ENCODE results near the gene PPP1R14D.

DNA sequence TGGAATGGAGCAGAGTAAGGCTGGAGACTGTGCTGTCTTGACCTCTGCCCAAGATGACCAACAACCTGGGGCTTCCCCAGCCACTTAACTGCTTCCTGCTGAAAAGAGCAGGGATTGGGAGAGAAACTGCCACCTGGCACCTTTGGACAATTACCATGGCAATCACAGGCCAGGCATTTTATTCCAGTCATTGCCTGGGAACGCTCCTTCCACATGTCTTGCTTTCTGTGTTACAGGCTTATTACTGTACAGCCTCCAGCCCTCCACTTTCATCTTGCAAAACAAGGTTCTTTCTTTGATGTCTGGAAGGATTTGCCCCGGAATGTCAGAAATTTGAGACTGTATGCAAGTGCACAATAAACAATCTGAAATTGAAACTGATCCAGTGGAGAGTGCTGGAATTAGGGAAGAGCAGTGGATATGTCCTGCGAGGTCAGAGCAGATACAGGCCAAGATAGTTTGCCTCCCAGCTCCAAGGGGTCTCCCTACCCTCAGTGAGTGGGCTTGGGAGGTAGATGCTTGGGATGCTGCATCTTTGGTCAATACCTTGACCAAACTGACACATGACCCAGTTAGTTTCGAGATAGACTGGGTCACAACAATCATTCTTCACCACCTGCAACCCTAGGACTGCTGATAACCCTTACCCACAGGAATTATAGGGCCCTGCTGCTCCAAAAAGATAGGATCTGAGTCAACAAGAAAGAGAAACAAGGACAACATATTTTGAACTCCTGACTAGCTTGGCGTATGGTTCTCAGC lies 2.7 kb downstream of the PPP1R14D start:
- TF ChIP-seq POLR2AphosphoS5 (IDR thresholded peaks at IDR 0.05; ENCODE audit: low read depth) (no peak), CTCF (conservative IDR thresholded peaks at IDR 0.05; ENCODE audit: low read depth in 2 of 2) (no peak), CREB1 (CRISPR knock-in tag; IDR thresholded peaks at IDR 0.05; ENCODE audit: low read depth) (no peak), EZH2phosphoT487 (IDR thresholded peaks at IDR 0.05; ENCODE audit: unreplicated experiment) (no peak), EZH2 (IDR thresholded peaks at IDR 0.05; ENCODE audit: low read depth, unreplicated experiment) (no peak)
- TF ChIP-seq, protein P1, sequence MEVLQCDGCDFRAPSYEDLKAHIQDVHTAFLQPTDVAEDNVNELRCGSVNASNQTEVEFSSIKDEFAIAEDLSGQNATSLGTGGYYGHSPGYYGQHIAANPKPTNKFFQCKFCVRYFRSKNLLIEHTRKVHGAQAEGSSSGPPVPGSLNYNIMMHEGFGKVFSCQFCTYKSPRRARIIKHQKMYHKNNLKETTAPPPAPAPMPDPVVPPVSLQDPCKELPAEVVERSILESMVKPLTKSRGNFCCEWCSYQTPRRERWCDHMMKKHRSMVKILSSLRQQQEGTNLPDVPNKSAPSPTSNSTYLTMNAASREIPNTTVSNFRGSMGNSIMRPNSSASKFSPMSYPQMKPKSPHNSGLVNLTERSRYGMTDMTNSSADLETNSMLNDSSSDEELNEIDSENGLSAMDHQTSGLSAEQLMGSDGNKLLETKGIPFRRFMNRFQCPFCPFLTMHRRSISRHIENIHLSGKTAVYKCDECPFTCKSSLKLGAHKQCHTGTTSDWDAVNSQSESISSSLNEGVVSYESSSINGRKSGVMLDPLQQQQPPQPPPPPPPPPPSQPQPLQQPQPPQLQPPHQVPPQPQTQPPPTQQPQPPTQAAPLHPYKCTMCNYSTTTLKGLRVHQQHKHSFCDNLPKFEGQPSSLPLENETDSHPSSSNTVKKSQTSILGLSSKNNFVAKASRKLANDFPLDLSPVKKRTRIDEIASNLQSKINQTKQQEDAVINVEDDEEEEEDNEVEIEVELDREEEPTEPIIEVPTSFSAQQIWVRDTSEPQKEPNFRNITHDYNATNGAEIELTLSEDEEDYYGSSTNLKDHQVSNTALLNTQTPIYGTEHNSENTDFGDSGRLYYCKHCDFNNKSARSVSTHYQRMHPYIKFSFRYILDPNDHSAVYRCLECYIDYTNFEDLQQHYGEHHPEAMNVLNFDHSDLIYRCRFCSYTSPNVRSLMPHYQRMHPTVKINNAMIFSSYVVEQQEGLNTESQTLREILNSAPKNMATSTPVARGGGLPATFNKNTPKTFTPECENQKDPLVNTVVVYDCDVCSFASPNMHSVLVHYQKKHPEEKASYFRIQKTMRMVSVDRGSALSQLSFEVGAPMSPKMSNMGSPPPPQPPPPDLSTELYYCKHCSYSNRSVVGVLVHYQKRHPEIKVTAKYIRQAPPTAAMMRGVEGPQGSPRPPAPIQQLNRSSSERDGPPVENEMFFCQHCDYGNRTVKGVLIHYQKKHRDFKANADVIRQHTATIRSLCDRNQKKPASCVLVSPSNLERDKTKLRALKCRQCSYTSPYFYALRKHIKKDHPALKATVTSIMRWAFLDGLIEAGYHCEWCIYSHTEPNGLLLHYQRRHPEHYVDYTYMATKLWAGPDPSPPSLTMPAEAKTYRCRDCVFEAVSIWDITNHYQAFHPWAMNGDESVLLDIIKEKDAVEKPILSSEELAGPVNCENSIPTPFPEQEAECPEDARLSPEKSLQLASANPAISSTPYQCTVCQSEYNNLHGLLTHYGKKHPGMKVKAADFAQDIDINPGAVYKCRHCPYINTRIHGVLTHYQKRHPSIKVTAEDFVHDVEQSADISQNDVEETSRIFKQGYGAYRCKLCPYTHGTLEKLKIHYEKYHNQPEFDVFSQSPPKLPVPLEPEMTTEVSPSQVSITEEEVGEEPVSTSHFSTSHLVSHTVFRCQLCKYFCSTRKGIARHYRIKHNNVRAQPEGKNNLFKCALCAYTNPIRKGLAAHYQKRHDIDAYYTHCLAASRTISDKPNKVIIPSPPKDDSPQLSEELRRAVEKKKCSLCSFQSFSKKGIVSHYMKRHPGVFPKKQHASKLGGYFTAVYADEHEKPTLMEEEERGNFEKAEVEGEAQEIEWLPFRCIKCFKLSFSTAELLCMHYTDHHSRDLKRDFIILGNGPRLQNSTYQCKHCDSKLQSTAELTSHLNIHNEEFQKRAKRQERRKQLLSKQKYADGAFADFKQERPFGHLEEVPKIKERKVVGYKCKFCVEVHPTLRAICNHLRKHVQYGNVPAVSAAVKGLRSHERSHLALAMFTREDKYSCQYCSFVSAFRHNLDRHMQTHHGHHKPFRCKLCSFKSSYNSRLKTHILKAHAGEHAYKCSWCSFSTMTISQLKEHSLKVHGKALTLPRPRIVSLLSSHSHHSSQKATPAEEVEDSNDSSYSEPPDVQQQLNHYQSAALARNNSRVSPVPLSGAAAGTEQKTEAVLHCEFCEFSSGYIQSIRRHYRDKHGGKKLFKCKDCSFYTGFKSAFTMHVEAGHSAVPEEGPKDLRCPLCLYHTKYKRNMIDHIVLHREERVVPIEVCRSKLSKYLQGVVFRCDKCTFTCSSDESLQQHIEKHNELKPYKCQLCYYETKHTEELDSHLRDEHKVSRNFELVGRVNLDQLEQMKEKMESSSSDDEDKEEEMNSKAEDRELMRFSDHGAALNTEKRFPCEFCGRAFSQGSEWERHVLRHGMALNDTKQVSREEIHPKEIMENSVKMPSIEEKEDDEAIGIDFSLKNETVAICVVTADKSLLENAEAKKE (CRISPR knock-in tag; IDR thresholded peaks at IDR 0.05), result no peak

Data from GM23338 (cell line).